HepG2 (cell line): ENCODE measurements around the gene NRL. TPM values are rescaled to one million over a fixed set of nuclear protein-coding genes. Genes with fewer than 3 reads are reported as not detected.
A peak's percentile ranks its signal among the peaks of the same experiment; 100 is the strongest.

Experiments used
- GABPA ChIP-seq, 2 experiments: IDR thresholded peaks; 2 replicates each; pipeline ENCODE4 v1.6.1; 2011 to 2016; ENCODE audit warnings: low read depth in 2 of 2, low read length in 1 of 2, missing biosample characterization in 1 of 2, missing genetic modification characterization in 1 of 2
- GZF1 ChIP-seq: sonication (generic); formaldehyde crosslinking; IDR thresholded peaks from 2 replicates; pipeline ENCODE4 v1.5.1; 2020; ENCODE audit warnings: mild to moderate bottlenecking, missing genetic modification reagents
- HOXA7 ChIP-seq: sonication (generic); formaldehyde crosslinking; IDR thresholded peaks from 2 replicates; pipeline ENCODE4 v1.8.1; 2022; ENCODE audit warnings: mild to moderate bottlenecking, missing genetic modification reagents, moderate library complexity
- LCORL ChIP-seq, 2 experiments: fragments of 450-650 bp in 1 of 2; sonication (generic) in 1 of 2; formaldehyde crosslinking in 1 of 2; IDR thresholded peaks; 2 replicates each; pipeline versions ENCODE4 v1.5.0 to v1.6.1; 2017 to 2020; ENCODE audit warnings: antibody characterized with exemption in 1 of 2, missing genetic modification reagents in 1 of 2
- MTA1 ChIP-seq: sonication (generic); formaldehyde crosslinking; IDR thresholded peaks from 2 replicates; pipeline ENCODE4 v1.4.0; 2020; ENCODE audit warnings: missing genetic modification reagents, mild to moderate bottlenecking, borderline replicate concordance
- MZF1 ChIP-seq: sonication (generic); formaldehyde crosslinking; IDR thresholded peaks from 2 replicates; pipeline ENCODE4 v1.8.1; 2023; ENCODE audit warnings: mild to moderate bottlenecking, missing genetic modification reagents, borderline replicate concordance
- NR2F6 ChIP-seq, 2 experiments: IDR thresholded peaks; 2 replicates each; pipeline ENCODE4 v1.6.1; 2016; ENCODE audit warnings: antibody characterized with exemption in 1 of 2, mild to moderate bottlenecking in 1 of 2
- PATZ1 ChIP-seq: sonication (generic); formaldehyde crosslinking; IDR thresholded peaks from 2 replicates; pipeline ENCODE4 v1.4.0; 2020; ENCODE audit warnings: missing genetic modification reagents
- PPARG ChIP-seq: conservative IDR thresholded peaks from 2 replicates; pipeline ENCODE4 v1.6.1; 2016; ENCODE audit warnings: missing biosample characterization, missing genetic modification reagents
- RORA ChIP-seq: sonication (generic); formaldehyde crosslinking; IDR thresholded peaks from 2 replicates; pipeline ENCODE4 v1.5.0; 2020; ENCODE audit warnings: mild to moderate bottlenecking, missing genetic modification reagents, moderate library complexity
- SIN3A ChIP-seq: IDR thresholded peaks from 2 replicates; pipeline ENCODE4 v1.6.1; 2011; ENCODE audit warnings: low read depth, mild to moderate bottlenecking, control low read depth, low read length, borderline replicate concordance
- SKI ChIP-seq: fragments of 450-650 bp; IDR thresholded peaks from one replicate; pipeline ENCODE4 v1.6.1; 2018; ENCODE audit warnings: mild to moderate bottlenecking; ENCODE audit not compliant: partially characterized antibody
- SRSF9 ChIP-seq: fragments of 200-400 bp; formaldehyde crosslinking; IDR thresholded peaks from 2 replicates; pipeline ENCODE4 v1.6.1; 2018; ENCODE audit warnings: borderline replicate concordance, mild to moderate bottlenecking, low read depth, low read length; ENCODE audit not compliant: insufficient read depth, poor library complexity, severe bottlenecking
- U2AF1 ChIP-seq: fragments of 200-400 bp; formaldehyde crosslinking; optimal IDR thresholded peaks from 2 replicates; pipeline ENCODE3; 2017; ENCODE audit warnings: mild to moderate bottlenecking, low read depth, low read length
- YY1 ChIP-seq: IDR thresholded peaks from 2 replicates; pipeline ENCODE4 v1.6.1; 2011; ENCODE audit warnings: low read length, low read depth, moderate library complexity, mild to moderate bottlenecking; ENCODE audit not compliant: insufficient read depth, insufficient replicate concordance
- ZFP41 ChIP-seq: sonication (generic); formaldehyde crosslinking; IDR thresholded peaks from 2 replicates; pipeline ENCODE4 v1.4.0; 2020; ENCODE audit warnings: mild to moderate bottlenecking, missing genetic modification reagents, borderline replicate concordance
- ZMAT5 ChIP-seq: sonication (generic); formaldehyde crosslinking; IDR thresholded peaks from 2 replicates; pipeline ENCODE4 v1.5.0; 2020; ENCODE audit warnings: mild to moderate bottlenecking, low read depth, missing genetic modification reagents, borderline replicate concordance
- ZNF331 ChIP-seq: sonication (generic); formaldehyde crosslinking; IDR thresholded peaks from 2 replicates; pipeline ENCODE4 v1.4.0; 2020; ENCODE audit warnings: missing genetic modification reagents
- ZNF605 ChIP-seq: sonication (generic); formaldehyde crosslinking; IDR thresholded peaks from 2 replicates; pipeline ENCODE4 v1.8.0; 2022; ENCODE audit warnings: mild to moderate bottlenecking, missing genetic modification reagents
- ZNF780A ChIP-seq: sonication (generic); formaldehyde crosslinking; IDR thresholded peaks from 2 replicates; pipeline ENCODE4 v1.8.0; 2022; ENCODE audit warnings: mild to moderate bottlenecking, missing genetic modification reagents, moderate library complexity
- ZNF800 ChIP-seq: sonication (generic); formaldehyde crosslinking; IDR thresholded peaks from 2 replicates; pipeline ENCODE4 v1.4.0; 2020; ENCODE audit warnings: missing genetic modification reagents
- polyA plus RNA-seq, 8 experiments: library from polyadenylated mRNA; depleted of rRNA in 3 of 8; stranded (reverse) in 7 of 8; unstranded in 1 of 8; fragments of >200 nt; fragmentation: Illumina TruSeq in 4 of 8; extraction: Trizol in 4 of 8; gene quantifications; 2 replicates each; pipeline versions ENCODE4 v1.2.1 to v1.2.3, GENCODE V29; 2011 to 2016; ENCODE audit warnings: low read depth in 4 of 8, missing spikeins in 1 of 8, mixed read lengths in 1 of 8; ENCODE audit not compliant: insufficient read depth in 1 of 8
- total RNA-seq, 5 experiments: library from RNA; depleted of rRNA; stranded (reverse); fragments of >200 nt; fragmentation: Illumina TruSeq; extraction: Trizol; gene quantifications; 2 replicates each; pipeline ENCODE4 v1.2.3, GENCODE V29; 2016; ENCODE audit warnings: low read depth in 1 of 5
- TF ChIP-seq, protein P1 (sequence below): sonication (generic); formaldehyde crosslinking; IDR thresholded peaks from 2 replicates; pipeline ENCODE4 v1.5.0; 2020; ENCODE audit warnings: missing genetic modification reagents

The NRL gene
- total and polyA plus RNA-seq, 2 of the 13 experiments (the other 11 are each of a cell fraction or from before 2014, with no cell fraction given), result 2.5 to 4.7 TPM

GRCh38 chr14:24080888-24081738 is 33.6 kb downstream of the NRL start (continued):
- TF ChIP-seq ZFP41 (0 out of 2 replicates have a peak, but pooled peaks have one; percentile 65), ZNF780A (no peak), SRSF9 (no peak), HOXA7 (no peak), MTA1 (CRISPR knock-in tag) (no peak; the same call in 1 of the 2 replicates), RORA (no peak), PPARG (CRISPR knock-in tag) (peak; percentile 62; the same call in 1 of the 2 replicates), U2AF1 (no peak), LCORL (IDR thresholded peaks at IDR 0.05) (no peak), LCORL (CRISPR knock-in tag; IDR thresholded peaks at IDR 0.05) (0 out of 2 replicates have a peak, but pooled peaks have one; percentile 38), SKI (no peak), ZNF800 (CRISPR knock-in tag) (peak; percentile 97), ZNF331 (CRISPR knock-in tag) (0 out of 2 replicates have a peak, but pooled peaks have one; percentile 70), GABPA (IDR thresholded peaks at IDR 0.05; ENCODE audit: low read depth, low read length) (no peak), GABPA (CRISPR knock-in tag; IDR thresholded peaks at IDR 0.05; ENCODE audit: low read depth) (no peak), SIN3A (peak; percentile 25; the same call in 1 of the 2 replicates), ZNF605 (no peak), PATZ1 (peak; percentile 86), GZF1 (CRISPR knock-in tag) (0 out of 2 replicates have a peak, but pooled peaks have one; percentile 17), NR2F6 (IDR thresholded peaks at IDR 0.05) (no peak), NR2F6 (CRISPR knock-in tag; IDR thresholded peaks at IDR 0.05) (peak; percentile 47), YY1 (peak; percentile 2), MZF1 (CRISPR knock-in tag) (no peak), ZMAT5 (CRISPR knock-in tag) (no peak)
- TF ChIP-seq, protein P1, sequence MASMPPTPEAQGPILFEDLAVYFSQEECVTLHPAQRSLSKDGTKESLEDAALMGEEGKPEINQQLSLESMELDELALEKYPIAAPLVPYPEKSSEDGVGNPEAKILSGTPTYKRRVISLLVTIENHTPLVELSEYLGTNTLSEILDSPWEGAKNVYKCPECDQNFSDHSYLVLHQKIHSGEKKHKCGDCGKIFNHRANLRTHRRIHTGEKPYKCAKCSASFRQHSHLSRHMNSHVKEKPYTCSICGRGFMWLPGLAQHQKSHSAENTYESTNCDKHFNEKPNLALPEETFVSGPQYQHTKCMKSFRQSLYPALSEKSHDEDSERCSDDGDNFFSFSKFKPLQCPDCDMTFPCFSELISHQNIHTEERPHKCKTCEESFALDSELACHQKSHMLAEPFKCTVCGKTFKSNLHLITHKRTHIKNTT (CRISPR knock-in tag), result no peak
